Type B pancreatic cell (in vitro differentiated cells): ENCODE data around the gene MRPS34. TPM values are rescaled to one million over a fixed set of nuclear protein-coding genes. Genes with fewer than 3 reads are reported as not detected.

Source experiments
- DNase-seq: peaks from one replicate; pipeline ENCODE4 v3.0.0; 2021; ENCODE audit warnings: mixed read lengths; ENCODE audit not compliant: unreplicated experiment; ENCODE audit errors: extremely low spot score
- H3K27ac Mint-ChIP-seq: 2 replicates; pipeline ENCODE4 v1.8.0; 2021; ENCODE audit warnings: mild to moderate bottlenecking, mixed read lengths
- H3K27me3 Mint-ChIP-seq: 2 replicates; pipeline ENCODE4 v1.8.0; 2021; ENCODE audit warnings: mixed read lengths
- H3K36me3 Mint-ChIP-seq: 2 replicates; pipeline ENCODE4 v1.8.0; 2021; ENCODE audit warnings: mixed read lengths
- H3K4me1 Mint-ChIP-seq: one replicate; pipeline ENCODE4 v1.8.0; 2021; ENCODE audit warnings: mixed read lengths; ENCODE audit not compliant: unreplicated experiment
- H3K4me3 Mint-ChIP-seq: 2 replicates; pipeline ENCODE4 v1.8.0; 2021; ENCODE audit warnings: mild to moderate bottlenecking, mixed read lengths
- H3K9me3 Mint-ChIP-seq: 2 replicates; pipeline ENCODE4 v1.8.0; 2021; ENCODE audit warnings: mixed read lengths
- CTCF ChIP-seq: fragments of 200-600 bp; sonication (generic); conservative IDR thresholded peaks from 2 replicates; pipeline ENCODE4 v1.5.0; 2021; ENCODE audit warnings: antibody characterized with exemption, mild to moderate bottlenecking
- microRNA-seq: library from miRNA; unstranded; fragments of <30 nt; microRNA quantifications from one replicate; pipeline ENCODE4, GENCODE V29; 2020
- total RNA-seq: library from RNA; stranded (reverse); gene quantifications from 2 replicates; pipeline ENCODE4 v1.2.1, GENCODE V29; 2021; ENCODE audit warnings: low replicate concordance

The MRPS34 gene
- total RNA-seq, 1 donor from 2014 or later, result 95.5 TPM

- H3K27me3 Mint-ChIP-seq, result no peaks in the 10 kb centered on the region
- H3K4me1 Mint-ChIP-seq, result peaks cover 11% of the 10 kb centered on the region
- H3K27ac Mint-ChIP-seq, result no peak overlapping the region
- peaks cover 12% of the 10 kb centered on the region for H3K36me3 Mint-ChIP-seq
- no peak for DNase-seq
- no peaks in the 10 kb centered on the region for H3K9me3 Mint-ChIP-seq
- no peak for TF ChIP-seq CTCF
- H3K4me3 Mint-ChIP-seq, result no peak overlapping the region
These were observed 46.1 kb downstream of the MRPS34 start for GRCh38 chr16:1726661-1727502.

GRCh38 chr16:1724491-1724890, 48.4 kb downstream of the MRPS34 start:
- Mint-ChIP-seq H3K4me3 (no peak overlapping the region), H3K36me3 (peaks cover 15% of the 10 kb centered on the region), H3K4me1 (peaks cover 14% of the 10 kb centered on the region), H3K27ac (no peak overlapping the region), H3K9me3 (no peaks in the 10 kb centered on the region), H3K27me3 (no peaks in the 10 kb centered on the region)
- DNase-seq, result no peak
- TF ChIP-seq CTCF, result no peak

GRCh38 chr16:1723450-1724147, 49.3 kb downstream of the MRPS34 start:
- peaks cover 15% of the 10 kb centered on the region for H3K36me3 Mint-ChIP-seq
- H3K27ac Mint-ChIP-seq, result peak overlapping the region; percentile 62
- H3K4me3 Mint-ChIP-seq, result no peak overlapping the region
- H3K9me3 Mint-ChIP-seq, result no peaks in the 10 kb centered on the region
- H3K27me3 Mint-ChIP-seq, result no peaks in the 10 kb centered on the region
- peak; percentile 83 for TF ChIP-seq CTCF
- no peak for DNase-seq
- H3K4me1 Mint-ChIP-seq, result peaks cover 14% of the 10 kb centered on the region

Small RNA genes lying within 50 kb of the gene (microRNA-seq; reads per million reads assigned to microRNA genes)
- gene MIR3177, result 2.2 reads per million

Other genes with a start within 250 kb of the MRPS34 start
- gene TMEM204, start 239.5 kb downstream of the MRPS34 start, total RNA-seq, result 1.0 TPM in 1 of 2 replicates, not detected in the other
- 27.9 and 55.1 TPM in 2 replicates for gene IFT140, start 161.1 kb downstream of the MRPS34 start, total RNA-seq
- 29.0 and 31.4 TPM in 2 replicates for gene CRAMP1, start 160.8 kb downstream of the MRPS34 start, total RNA-seq
- 116 and 132 TPM in 2 replicates for gene JPT2, start 94.9 kb downstream of the MRPS34 start, total RNA-seq
- 50.4 and 97.5 TPM in 2 replicates for gene MAPK8IP3, start 66.9 kb downstream of the MRPS34 start, total RNA-seq
- gene NME3, start 1.6 kb downstream of the MRPS34 start, total RNA-seq, result 54.0 and 55.9 TPM in 2 replicates
- 26.9 and 35.9 TPM in 2 replicates for gene EME2, start 324 bp downstream of the MRPS34 start, total RNA-seq
- gene SPSB3, start 9.4 kb upstream of the MRPS34 start, total RNA-seq, result 51.2 and 71.3 TPM in 2 replicates
- gene NUBP2, start 9.8 kb upstream of the MRPS34 start, total RNA-seq, result 54.5 and 66.6 TPM in 2 replicates
- 0.17 and 0.59 TPM in 2 replicates for gene IGFALS, start 20.6 kb upstream of the MRPS34 start, total RNA-seq
- gene HAGH, start 53.7 kb upstream of the MRPS34 start, total RNA-seq, result 32.0 and 36.7 TPM in 2 replicates
- 33.2 and 41.1 TPM in 2 replicates for gene FAHD1, start 54.1 kb upstream of the MRPS34 start, total RNA-seq
- gene MEIOB, start 99.0 kb upstream of the MRPS34 start, total RNA-seq, result not detected in 2 replicates
- gene HS3ST6, start 145.3 kb upstream of the MRPS34 start, total RNA-seq, result 1.3 and 5.6 TPM in 2 replicates
- gene MSRB1, start 170.1 kb upstream of the MRPS34 start, total RNA-seq, result 34.8 and 37.7 TPM in 2 replicates
- gene RPL3L, start 181.6 kb upstream of the MRPS34 start, total RNA-seq, result not detected in 2 replicates
- gene NDUFB10, start 186.4 kb upstream of the MRPS34 start, total RNA-seq, result 122 and 130 TPM in 2 replicates
- gene RPS2, start 191.7 kb upstream of the MRPS34 start, total RNA-seq, result 3,017 and 3,035 TPM in 2 replicates
- not detected in 2 replicates for gene RNF151, start 193.7 kb upstream of the MRPS34 start, total RNA-seq
- 37.0 and 40.0 TPM in 2 replicates for gene TBL3, start 198.9 kb upstream of the MRPS34 start, total RNA-seq
- 0.63 and 2.0 TPM in 2 replicates for gene NOXO1, start 208.3 kb upstream of the MRPS34 start, total RNA-seq
- gene GFER, start 211.1 kb upstream of the MRPS34 start, total RNA-seq, result 25.3 and 31.6 TPM in 2 replicates
- gene SYNGR3, start 216.8 kb upstream of the MRPS34 start, total RNA-seq, result 2.4 and 2.5 TPM in 2 replicates
- 43.9 and 46.1 TPM in 2 replicates for gene ZNF598, start 236.7 kb upstream of the MRPS34 start, total RNA-seq
- 3.9 and 4.7 TPM in 2 replicates for gene NPW, start 246.7 kb upstream of the MRPS34 start, total RNA-seq